H9 (cell line): ENCODE data around the gene OS9. TPM values are rescaled to one million over a fixed set of nuclear protein-coding genes. Genes with fewer than 3 reads are reported as not detected.

Source experiments
- DNase-seq: peaks from one replicate; pipeline ENCODE4 v3.0.0-alpha.2; 2017
- H2AFZ ChIP-seq: one replicate; pipeline ENCODE4 v1.6.1; 2013; ENCODE audit warnings: mild to moderate bottlenecking, low read length, control low read depth, moderate library complexity
- H2AK5ac ChIP-seq: 2 replicates; pipeline ENCODE4 v1.6.1; 2013; ENCODE audit warnings: low read length, control low read depth, mixed read lengths; ENCODE audit not compliant: insufficient read length
- H2BK120ac ChIP-seq: one replicate; pipeline ENCODE4 v1.6.1; 2013; ENCODE audit warnings: low read depth, mild to moderate bottlenecking, low read length, control low read depth, inconsistent platforms; ENCODE audit not compliant: poor library complexity, severe bottlenecking
- H2BK12ac ChIP-seq: 2 replicates; pipeline ENCODE4 v1.6.1; 2013; ENCODE audit warnings: low read length, control low read depth, mixed read lengths, low read depth; ENCODE audit not compliant: insufficient read length
- H2BK15ac ChIP-seq: 2 replicates; pipeline ENCODE4 v1.6.1; 2013; ENCODE audit warnings: low read depth, low read length, control low read depth
- H2BK20ac ChIP-seq: one replicate; pipeline ENCODE4 v1.6.1; 2013; ENCODE audit warnings: low read depth, mild to moderate bottlenecking, low read length, control low read depth, inconsistent platforms; ENCODE audit not compliant: poor library complexity, severe bottlenecking
- H2BK5ac ChIP-seq: 2 replicates; pipeline ENCODE4 v1.6.1; 2013; ENCODE audit warnings: low read length, control low read depth, mixed read lengths; ENCODE audit not compliant: insufficient read length
- H3K14ac ChIP-seq: 2 replicates; pipeline ENCODE4 v1.6.1; 2013; ENCODE audit warnings: low read length, control low read depth; ENCODE audit not compliant: insufficient read depth
- H3K18ac ChIP-seq: 2 replicates; pipeline ENCODE4 v1.6.1; 2013; ENCODE audit warnings: low read depth, mild to moderate bottlenecking, mixed read lengths, low read length, control low read depth; ENCODE audit not compliant: insufficient read length
- H3K23ac ChIP-seq: 2 replicates; pipeline ENCODE4 v1.6.1; 2013; ENCODE audit warnings: low read length, control low read depth, mixed read lengths, low read depth; ENCODE audit not compliant: insufficient read length
- H3K23me2 ChIP-seq: 2 replicates; pipeline ENCODE4 v1.6.1; 2013; ENCODE audit warnings: low read depth, mild to moderate bottlenecking, mixed read lengths, low read length, control low read depth; ENCODE audit not compliant: insufficient read length, poor library complexity, severe bottlenecking
- H3K27ac ChIP-seq: 2 replicates; pipeline ENCODE4 v1.5.1; 2013; ENCODE audit warnings: low read length, control low read depth, mixed read lengths, low read depth; ENCODE audit not compliant: insufficient read length
- H3K27me3 ChIP-seq: 2 replicates; pipeline ENCODE4 v1.6.1; 2013; ENCODE audit warnings: low read length, control low read depth, inconsistent platforms; ENCODE audit not compliant: insufficient read depth
- H3K4ac ChIP-seq: 2 replicates; pipeline ENCODE4 v1.6.1; 2013; ENCODE audit warnings: low read depth, mild to moderate bottlenecking, control low read depth, inconsistent platforms, low read length, moderate library complexity
- H3K4me1 ChIP-seq: 2 replicates; pipeline ENCODE4 v1.6.1; 2013; ENCODE audit warnings: low read length, control low read depth, inconsistent platforms; ENCODE audit not compliant: insufficient read depth
- H3K4me2 ChIP-seq: 2 replicates; pipeline ENCODE4 v1.6.1; 2013; ENCODE audit warnings: low read length, control low read depth, mixed read lengths; ENCODE audit not compliant: insufficient read length, insufficient read depth
- H3K56ac ChIP-seq: 2 replicates; pipeline ENCODE4 v1.6.1; 2013; ENCODE audit warnings: low read depth, mild to moderate bottlenecking, mixed read lengths, low read length, control low read depth; ENCODE audit not compliant: insufficient read length
- H3K79me1 ChIP-seq: 2 replicates; pipeline ENCODE4 v1.6.1; 2013; ENCODE audit warnings: low read depth, mild to moderate bottlenecking, moderate library complexity, low read length, control low read depth, inconsistent platforms; ENCODE audit not compliant: insufficient read depth, poor library complexity, severe bottlenecking
- H3K79me2 ChIP-seq: 2 replicates; pipeline ENCODE4 v1.6.1; 2013; ENCODE audit warnings: low read length, control low read depth, inconsistent platforms; ENCODE audit not compliant: insufficient read depth
- H3K9ac ChIP-seq: 2 replicates; pipeline ENCODE4 v1.6.1; 2013; ENCODE audit warnings: low read length, control low read depth, mixed read lengths; ENCODE audit not compliant: insufficient read length; ENCODE audit errors: extremely low read depth
- H3K9me3 ChIP-seq: one replicate; pipeline ENCODE4 v1.6.1; 2013; ENCODE audit warnings: low read depth, low read length, inconsistent platforms; ENCODE audit not compliant: control insufficient read depth
- H3T11ph ChIP-seq: one replicate; pipeline ENCODE4 v1.6.1; 2013; ENCODE audit warnings: mild to moderate bottlenecking, low read length, control low read depth, inconsistent platforms
- H4K20me1 ChIP-seq: one replicate; pipeline ENCODE4 v1.6.1; 2013; ENCODE audit not compliant: control insufficient read depth, insufficient read length, insufficient read depth
- H4K5ac ChIP-seq: 2 replicates; pipeline ENCODE4 v1.6.1; 2013; ENCODE audit warnings: low read depth, mild to moderate bottlenecking, mixed read lengths, low read length, control low read depth; ENCODE audit not compliant: insufficient read length
- H4K8ac ChIP-seq: replicated peaks from 2 replicates; pipeline ENCODE4 v1.6.1; 2013; ENCODE audit warnings: low read length, control low read depth, mixed read lengths, low read depth; ENCODE audit not compliant: insufficient read length
- H4K91ac ChIP-seq: 2 replicates; pipeline ENCODE4 v1.6.1; 2013; ENCODE audit warnings: low read depth, mild to moderate bottlenecking, moderate library complexity, mixed read lengths, low read length, control low read depth; ENCODE audit not compliant: insufficient read length
- H3K27ac Mint-ChIP-seq, 3 experiments: 2 replicates in 2 of 3; 3 replicates in 1 of 3; pipeline ENCODE4 v1.8.0; 2020 to 2021; ENCODE audit warnings: mixed read lengths in 3 of 3, mild to moderate bottlenecking in 1 of 3, moderate library complexity in 1 of 3
- H3K27me3 Mint-ChIP-seq: 2 replicates; pipeline ENCODE4 v1.8.0; 2021; ENCODE audit warnings: low read depth, mild to moderate bottlenecking, moderate library complexity, mixed read lengths
- H3K36me3 Mint-ChIP-seq, 3 experiments: 2 replicates in 2 of 3; 3 replicates in 1 of 3; pipeline ENCODE4 v1.8.0; 2020 to 2021; ENCODE audit warnings: low read depth in 3 of 3, mixed read lengths in 3 of 3; ENCODE audit not compliant: insufficient read depth in 1 of 3
- H3K4me1 Mint-ChIP-seq, 2 experiments: 2 replicates each; pipeline ENCODE4 v1.8.0; 2020; ENCODE audit warnings: mixed read lengths in 2 of 2
- H3K4me3 Mint-ChIP-seq, 2 experiments: 2 replicates in 1 of 2; 3 replicates in 1 of 2; pipeline ENCODE4 v1.8.0; 2020 to 2021; ENCODE audit warnings: mild to moderate bottlenecking in 2 of 2, mixed read lengths in 2 of 2, moderate library complexity in 1 of 2
- H3K9me3 Mint-ChIP-seq, 2 experiments: 2 replicates in 1 of 2; 3 replicates in 1 of 2; pipeline ENCODE4 v1.8.0; 2020; ENCODE audit warnings: mild to moderate bottlenecking in 2 of 2, mixed read lengths in 2 of 2, moderate library complexity in 1 of 2
- WGBS: extraction: QIAGEN DNeasy Blood & Tissue Kit; methylation state at CpG from one replicate; pipeline ENCODE4 v1.1.7; 2013; ENCODE audit warnings: missing lambda C conversion rate, low lambda C conversion rate, mixed read lengths; ENCODE audit not compliant: insufficient read length; ENCODE audit errors: extremely low coverage; 5-methylcytosine and 5-hydroxymethylcytosine counted together
- total RNA-seq: library from RNA; stranded (reverse); gene quantifications from 2 replicates; pipeline ENCODE4 v1.2.1, GENCODE V29; 2021
- TF ChIP-seq, protein P1 (sequence below): fragments of 200-600 bp; sonication (generic); conservative IDR thresholded peaks from 3 replicates; pipeline ENCODE4 v1.8.0; 2021; ENCODE audit warnings: antibody characterized with exemption, mild to moderate bottlenecking

OS9 gene
- total RNA-seq, 1 experiment from 2014 or later = 112 TPM

DNA sequence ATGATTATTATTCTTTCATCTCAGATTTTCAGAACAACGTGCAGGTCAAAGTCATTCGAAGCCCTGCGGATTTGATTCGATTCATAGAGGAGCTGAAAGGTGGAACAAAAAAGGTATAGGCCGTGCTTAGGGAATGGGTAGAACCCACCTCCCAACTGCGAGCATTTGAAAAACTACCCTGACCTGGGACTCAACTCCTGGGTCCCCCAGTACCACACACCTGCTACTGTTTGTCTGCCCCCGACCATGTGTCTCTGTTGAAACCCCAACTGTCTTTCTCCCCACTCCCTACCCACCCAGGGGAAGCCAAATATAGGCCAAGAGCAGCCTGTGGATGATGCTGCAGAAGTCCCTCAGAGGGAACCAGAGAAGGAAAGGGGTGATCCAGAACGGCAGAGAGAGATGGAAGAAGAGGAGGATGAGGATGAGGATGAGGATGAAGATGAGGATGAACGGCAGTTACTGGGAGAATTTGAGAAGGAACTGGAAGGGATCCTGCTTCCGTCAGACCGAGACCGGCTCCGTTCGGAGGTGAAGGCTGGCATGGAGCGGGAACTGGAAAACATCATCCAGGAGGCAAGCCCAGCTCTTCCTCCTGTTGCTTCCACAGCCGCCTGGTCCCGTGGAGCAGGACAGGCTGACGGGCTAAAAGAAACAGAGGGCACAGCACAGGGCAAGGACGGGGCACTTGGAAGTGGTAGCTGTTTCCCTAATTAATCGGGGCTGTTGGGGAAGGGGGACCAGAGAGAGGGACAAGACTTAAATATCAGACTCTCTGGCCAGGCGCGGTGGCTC, 24.1 kb downstream of the OS9 start:
- peaks cover 16 to 52% (median 23%) of the 10 kb centered on the region in 3 experiments for H3K36me3 Mint-ChIP-seq

More for the DNA sequence above, 24.1 kb downstream of the OS9 start:
- H2BK5ac ChIP-seq = no peak overlapping the region
- H4K8ac ChIP-seq = no peak overlapping the region
- no peak overlapping the region for H3K4ac ChIP-seq
- no peak overlapping the region for H2AFZ ChIP-seq
- no peak for DNase-seq
- H3K4me3 Mint-ChIP-seq = no peak overlapping the region
- H3K27me3 ChIP-seq = no peaks in the 10 kb centered on the region
- H3K9ac ChIP-seq = no peak overlapping the region
- H4K20me1 ChIP-seq = no peaks in the 10 kb centered on the region
- H2BK20ac ChIP-seq = no peak overlapping the region
- H2BK120ac ChIP-seq = no peak overlapping the region
- no peaks in the 10 kb centered on the region for H3K4me1 ChIP-seq
- H3K79me2 ChIP-seq = no peaks in the 10 kb centered on the region
- H3K18ac ChIP-seq = no peak overlapping the region
- 0 out of 2 replicates have a peak, but pooled peaks cover under 1% of the 10 kb centered on the region for H3K27me3 Mint-ChIP-seq
- H3K4me2 ChIP-seq = no peak overlapping the region
- no peaks in the 10 kb centered on the region for H3K9me3 ChIP-seq
- no peaks in the 10 kb centered on the region for H3K9me3 Mint-ChIP-seq
- H3K4me1 Mint-ChIP-seq = no peaks in the 10 kb centered on the region; a peak in 1 of 4 replicates
- no peak overlapping the region for H2BK15ac ChIP-seq
- H4K5ac ChIP-seq = no peak overlapping the region
- TF ChIP-seq, protein P1, sequence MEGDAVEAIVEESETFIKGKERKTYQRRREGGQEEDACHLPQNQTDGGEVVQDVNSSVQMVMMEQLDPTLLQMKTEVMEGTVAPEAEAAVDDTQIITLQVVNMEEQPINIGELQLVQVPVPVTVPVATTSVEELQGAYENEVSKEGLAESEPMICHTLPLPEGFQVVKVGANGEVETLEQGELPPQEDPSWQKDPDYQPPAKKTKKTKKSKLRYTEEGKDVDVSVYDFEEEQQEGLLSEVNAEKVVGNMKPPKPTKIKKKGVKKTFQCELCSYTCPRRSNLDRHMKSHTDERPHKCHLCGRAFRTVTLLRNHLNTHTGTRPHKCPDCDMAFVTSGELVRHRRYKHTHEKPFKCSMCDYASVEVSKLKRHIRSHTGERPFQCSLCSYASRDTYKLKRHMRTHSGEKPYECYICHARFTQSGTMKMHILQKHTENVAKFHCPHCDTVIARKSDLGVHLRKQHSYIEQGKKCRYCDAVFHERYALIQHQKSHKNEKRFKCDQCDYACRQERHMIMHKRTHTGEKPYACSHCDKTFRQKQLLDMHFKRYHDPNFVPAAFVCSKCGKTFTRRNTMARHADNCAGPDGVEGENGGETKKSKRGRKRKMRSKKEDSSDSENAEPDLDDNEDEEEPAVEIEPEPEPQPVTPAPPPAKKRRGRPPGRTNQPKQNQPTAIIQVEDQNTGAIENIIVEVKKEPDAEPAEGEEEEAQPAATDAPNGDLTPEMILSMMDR = no peak
- H3K79me1 ChIP-seq = no peaks in the 10 kb centered on the region
- H3K56ac ChIP-seq = no peak overlapping the region
- H3K14ac ChIP-seq = no peak overlapping the region
- WGBS = 100% methylated on average over 2 of the region's 22 CpGs
- H2BK12ac ChIP-seq = no peak overlapping the region
- no peak overlapping the region for H3K27ac Mint-ChIP-seq
- no peak overlapping the region for H4K91ac ChIP-seq
- H3K27ac ChIP-seq = no peak overlapping the region
- no peak overlapping the region for H3T11ph ChIP-seq
- no peaks in the 10 kb centered on the region for H3K23me2 ChIP-seq
- H2AK5ac ChIP-seq = no peak overlapping the region
- H3K23ac ChIP-seq = no peak overlapping the region
